Measurements from ENCODE around the gene EPHB6. TPM values are rescaled to one million over a fixed set of nuclear protein-coding genes. Genes with fewer than 3 reads are reported as not detected.

The EPHB6 gene
- total RNA-seq, 1 experiment from 2014 or later: 0.14 TPM

GRCh38 chr7:142853739-142854371, 1.0 kb upstream of the EPHB6 start:
- H3K27me3 ChIP-seq: peaks cover 17% of the 10 kb centered on the region
- H3K36me3 ChIP-seq: no peaks in the 10 kb centered on the region
- H3K9me3 ChIP-seq (replicated peaks): no peaks in the 10 kb centered on the region
- peak overlapping the region; percentile 62 for H3K4me3 ChIP-seq
- H3K27ac ChIP-seq: no peak overlapping the region
- DNase-seq: peak; percentile 60 to 78
- no peaks in the 10 kb centered on the region for H3K4me1 ChIP-seq

- H3K27me3 ChIP-seq: peaks cover 24% of the 10 kb centered on the region
- H3K4me3 ChIP-seq: peak overlapping the region; percentile 62
- no peaks in the 10 kb centered on the region for H3K4me1 ChIP-seq
- no peaks in the 10 kb centered on the region for H3K9me3 ChIP-seq (replicated peaks)
- no peaks in the 10 kb centered on the region for H3K36me3 ChIP-seq
- no peak for DNase-seq
- no peak overlapping the region for H3K27ac ChIP-seq
Measured at GRCh38 chr7:142855114-142855743, 353 bp downstream of the EPHB6 start.

GRCh38 chr7:142855756-142856564, 1.1 kb downstream of the EPHB6 start:
- H3K4me3 ChIP-seq: no peak overlapping the region
- peaks cover 19% of the 10 kb centered on the region for H3K27me3 ChIP-seq
- no peaks in the 10 kb centered on the region for H3K36me3 ChIP-seq
- H3K4me1 ChIP-seq: no peaks in the 10 kb centered on the region
- H3K9me3 ChIP-seq (replicated peaks): no peaks in the 10 kb centered on the region
- DNase-seq: no peak
- H3K27ac ChIP-seq: no peak overlapping the region

- Histone ChIP-seq H3K9me3 (replicated peaks) (no peaks in the 10 kb centered on the region), H3K27ac (no peak overlapping the region), H3K27me3 (peaks cover 19% of the 10 kb centered on the region), H3K4me3 (no peak overlapping the region), H3K4me1 (no peaks in the 10 kb centered on the region), H3K36me3 (no peaks in the 10 kb centered on the region)
- no peak for DNase-seq
Measured at GRCh38 chr7:142856565-142857245, 1.8 kb downstream of the EPHB6 start.

GRCh38 chr7:142857625-142858024, 2.7 kb downstream of the EPHB6 start:
- peaks cover 26% of the 10 kb centered on the region for H3K27me3 ChIP-seq
- DNase-seq: no peak
- no peak overlapping the region for H3K27ac ChIP-seq
- no peak overlapping the region for H3K4me3 ChIP-seq
- H3K4me1 ChIP-seq: no peaks in the 10 kb centered on the region
- no peaks in the 10 kb centered on the region for H3K36me3 ChIP-seq
- H3K9me3 ChIP-seq (replicated peaks): no peaks in the 10 kb centered on the region

GRCh38 chr7:142859411-142859810, 4.5 kb downstream of the EPHB6 start:
- DNase-seq: no peak
- Histone ChIP-seq H3K4me3 (no peak overlapping the region), H3K4me1 (no peaks in the 10 kb centered on the region), H3K9me3 (replicated peaks) (no peaks in the 10 kb centered on the region), H3K27me3 (peaks cover 32% of the 10 kb centered on the region), H3K36me3 (no peaks in the 10 kb centered on the region), H3K27ac (no peak overlapping the region)

GRCh38 chr7:142859829-142860228, 5.0 kb downstream of the EPHB6 start:
- H3K27me3 ChIP-seq: peaks cover 32% of the 10 kb centered on the region
- no peak for DNase-seq
- H3K4me3 ChIP-seq: no peak overlapping the region
- H3K36me3 ChIP-seq: no peaks in the 10 kb centered on the region
- H3K9me3 ChIP-seq (replicated peaks): no peaks in the 10 kb centered on the region
- no peaks in the 10 kb centered on the region for H3K4me1 ChIP-seq
- no peak overlapping the region for H3K27ac ChIP-seq

GRCh38 chr7:142860968-142861367, 6.1 kb downstream of the EPHB6 start:
- H3K4me3 ChIP-seq: no peak overlapping the region
- H3K27me3 ChIP-seq: peaks cover 26% of the 10 kb centered on the region
- no peaks in the 10 kb centered on the region for H3K9me3 ChIP-seq (replicated peaks)
- DNase-seq: no peak
- H3K36me3 ChIP-seq: no peaks in the 10 kb centered on the region
- H3K27ac ChIP-seq: no peak overlapping the region
- H3K4me1 ChIP-seq: no peaks in the 10 kb centered on the region

- no peak for DNase-seq
- H3K9me3 ChIP-seq (replicated peaks): no peaks in the 10 kb centered on the region
- no peak overlapping the region for H3K4me3 ChIP-seq
- H3K4me1 ChIP-seq: no peaks in the 10 kb centered on the region
- no peaks in the 10 kb centered on the region for H3K36me3 ChIP-seq
- H3K27ac ChIP-seq: no peak overlapping the region
- peaks cover 34% of the 10 kb centered on the region for H3K27me3 ChIP-seq
Measured at GRCh38 chr7:142862351-142862750, 7.5 kb downstream of the EPHB6 start.

- Histone ChIP-seq H3K27me3 (peaks cover 34% of the 10 kb centered on the region), H3K4me1 (no peaks in the 10 kb centered on the region), H3K9me3 (replicated peaks) (no peaks in the 10 kb centered on the region), H3K36me3 (no peaks in the 10 kb centered on the region), H3K4me3 (no peak overlapping the region), H3K27ac (no peak overlapping the region)
- DNase-seq: no peak
Measured at GRCh38 chr7:142862786-142863400, 8.0 kb downstream of the EPHB6 start.

GRCh38 chr7:142863891-142864685, 9.2 kb downstream of the EPHB6 start:
- no peak for DNase-seq
- H3K4me3 ChIP-seq: no peak overlapping the region

GRCh38 chr7:142864980-142865747, 10.3 kb downstream of the EPHB6 start:
- no peak for DNase-seq
- Histone ChIP-seq H3K4me1 (no peaks in the 10 kb centered on the region), H3K27ac (no peak overlapping the region), H3K27me3 (peaks cover 21% of the 10 kb centered on the region), H3K36me3 (no peaks in the 10 kb centered on the region), H3K4me3 (no peak overlapping the region), H3K9me3 (replicated peaks) (no peaks in the 10 kb centered on the region)

More at GRCh38 chr7:142863891-142864685, 9.2 kb downstream of the EPHB6 start:
- no peaks in the 10 kb centered on the region for H3K4me1 ChIP-seq
- no peaks in the 10 kb centered on the region for H3K36me3 ChIP-seq
- no peak overlapping the region for H3K27ac ChIP-seq
- no peaks in the 10 kb centered on the region for H3K9me3 ChIP-seq (replicated peaks)
- H3K27me3 ChIP-seq: peaks cover 29% of the 10 kb centered on the region

- Histone ChIP-seq H3K9me3 (replicated peaks) (no peaks in the 10 kb centered on the region), H3K4me3 (no peak overlapping the region), H3K36me3 (no peaks in the 10 kb centered on the region), H3K27ac (no peak overlapping the region), H3K4me1 (no peaks in the 10 kb centered on the region), H3K27me3 (peaks cover 20% of the 10 kb centered on the region)
- no peak for DNase-seq
Measured at GRCh38 chr7:142865766-142866165, 10.9 kb downstream of the EPHB6 start.
